ENCODE measurements around the gene ZC2HC1C. TPM values are rescaled to one million over a fixed set of nuclear protein-coding genes. Genes with fewer than 3 reads are reported as not detected.

ZC2HC1C gene
- total and polyA plus RNA-seq, 10 of the 15 experiments (the other 5 are each of a cell fraction or from before 2014, with no cell fraction given) = 0.92 to 3.7 (median 1.6) TPM

DNA sequence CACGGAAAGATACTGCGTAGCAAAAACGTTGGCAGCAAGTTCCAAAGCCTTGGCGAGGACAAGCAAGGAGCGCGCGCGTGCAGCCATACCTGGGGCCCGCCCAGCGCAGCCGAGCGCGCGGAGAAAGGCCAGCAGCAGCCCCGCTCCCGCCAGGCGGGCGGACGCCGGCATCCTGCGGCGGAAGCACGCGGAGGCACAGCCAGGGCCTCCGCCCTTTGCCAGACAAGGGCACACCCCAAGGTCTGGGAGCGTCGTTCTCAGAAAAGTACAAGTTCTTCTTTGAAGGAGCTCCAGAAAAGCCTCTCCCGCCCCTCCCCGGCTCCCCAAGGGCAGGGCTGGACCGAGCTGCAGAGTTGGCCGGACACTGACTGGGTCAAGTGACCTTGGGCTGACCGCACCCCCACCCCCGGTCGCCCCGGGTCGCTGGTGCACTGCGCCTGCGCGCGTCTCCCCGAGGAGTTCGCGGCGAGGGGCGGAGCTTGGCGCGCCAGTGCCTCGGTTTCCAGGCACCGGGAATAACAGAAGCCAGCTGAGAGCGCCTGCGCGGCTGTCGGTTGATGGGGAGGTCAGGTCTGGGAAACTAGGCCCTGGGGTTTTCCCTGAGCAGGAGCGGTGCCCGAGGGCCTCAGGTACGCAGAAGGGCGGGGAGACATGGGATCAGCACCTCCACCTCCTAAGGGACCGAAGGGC, at the start of gene ZC2HC1C (continued):
- TF ChIP-seq, protein P1, sequence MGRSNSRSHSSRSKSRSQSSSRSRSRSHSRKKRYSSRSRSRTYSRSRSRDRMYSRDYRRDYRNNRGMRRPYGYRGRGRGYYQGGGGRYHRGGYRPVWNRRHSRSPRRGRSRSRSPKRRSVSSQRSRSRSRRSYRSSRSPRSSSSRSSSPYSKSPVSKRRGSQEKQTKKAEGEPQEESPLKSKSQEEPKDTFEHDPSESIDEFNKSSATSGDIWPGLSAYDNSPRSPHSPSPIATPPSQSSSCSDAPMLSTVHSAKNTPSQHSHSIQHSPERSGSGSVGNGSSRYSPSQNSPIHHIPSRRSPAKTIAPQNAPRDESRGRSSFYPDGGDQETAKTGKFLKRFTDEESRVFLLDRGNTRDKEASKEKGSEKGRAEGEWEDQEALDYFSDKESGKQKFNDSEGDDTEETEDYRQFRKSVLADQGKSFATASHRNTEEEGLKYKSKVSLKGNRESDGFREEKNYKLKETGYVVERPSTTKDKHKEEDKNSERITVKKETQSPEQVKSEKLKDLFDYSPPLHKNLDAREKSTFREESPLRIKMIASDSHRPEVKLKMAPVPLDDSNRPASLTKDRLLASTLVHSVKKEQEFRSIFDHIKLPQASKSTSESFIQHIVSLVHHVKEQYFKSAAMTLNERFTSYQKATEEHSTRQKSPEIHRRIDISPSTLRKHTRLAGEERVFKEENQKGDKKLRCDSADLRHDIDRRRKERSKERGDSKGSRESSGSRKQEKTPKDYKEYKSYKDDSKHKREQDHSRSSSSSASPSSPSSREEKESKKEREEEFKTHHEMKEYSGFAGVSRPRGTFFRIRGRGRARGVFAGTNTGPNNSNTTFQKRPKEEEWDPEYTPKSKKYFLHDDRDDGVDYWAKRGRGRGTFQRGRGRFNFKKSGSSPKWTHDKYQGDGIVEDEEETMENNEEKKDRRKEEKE (IDR thresholded peaks at IDR 0.05) = no peak
- TF ChIP-seq ZNF274 (IDR thresholded peaks at IDR 0.05; ENCODE audit: insufficient read depth, insufficient read length) (no peak), BHLHE40 (IDR thresholded peaks at IDR 0.05; ENCODE audit: borderline replicate concordance in 1 of 2, low read depth in 2 of 2, low read length in 1 of 2) (peak in 1 of 2 experiments; percentile 67; a peak in 2 of 4 replicates), BCL11A (IDR thresholded peaks at IDR 0.05; ENCODE audit: low read depth, low read length) (0 out of 2 replicates have a peak, but pooled peaks have one; percentile 35), NR2F1 (conservative IDR thresholded peaks at IDR 0.05) (peak; percentile 97), POLR2AphosphoS2 (IDR thresholded peaks at IDR 0.05; ENCODE audit: low read depth, low read length) (no peak), TAF1 (IDR thresholded peaks at IDR 0.05; ENCODE audit: borderline replicate concordance, low read depth, low read length) (peak; percentile 24; the same call in 1 of the 2 replicates), NRF1 (conservative IDR thresholded peaks at IDR 0.05; ENCODE audit: low read depth, low read length) (peak; percentile 77), RFX5 (IDR thresholded peaks at IDR 0.05; ENCODE audit: low read depth, low read length) (no peak), TBL1XR1 (IDR thresholded peaks at IDR 0.05; ENCODE audit: low read depth, low read length) (0 out of 2 replicates have a peak, but pooled peaks have one; percentile 26), LARP7 (IDR thresholded peaks at IDR 0.05) (0 out of 2 replicates have a peak, but pooled peaks have one; percentile 21), IKZF1 (conservative IDR thresholded peaks at IDR 0.05) (peak; percentile 73), SMC3 (IDR thresholded peaks at IDR 0.05; ENCODE audit: borderline replicate concordance, low read length) (no peak), GATAD2B (conservative IDR thresholded peaks at IDR 0.05; ENCODE audit: low read depth) (peak; percentile 53; the same call in 1 of the 2 replicates), NR2C1 (IDR thresholded peaks at IDR 0.05) (peak; percentile 78), EZH2 (IDR thresholded peaks at IDR 0.05; ENCODE audit: borderline replicate concordance, control insufficient read depth, low read depth, low read length) (no peak), IKZF2 (IDR thresholded peaks at IDR 0.05) (peak; percentile 29 to 45; a peak in 2 of 4 replicates)
- TF ChIP-seq, protein P2, sequence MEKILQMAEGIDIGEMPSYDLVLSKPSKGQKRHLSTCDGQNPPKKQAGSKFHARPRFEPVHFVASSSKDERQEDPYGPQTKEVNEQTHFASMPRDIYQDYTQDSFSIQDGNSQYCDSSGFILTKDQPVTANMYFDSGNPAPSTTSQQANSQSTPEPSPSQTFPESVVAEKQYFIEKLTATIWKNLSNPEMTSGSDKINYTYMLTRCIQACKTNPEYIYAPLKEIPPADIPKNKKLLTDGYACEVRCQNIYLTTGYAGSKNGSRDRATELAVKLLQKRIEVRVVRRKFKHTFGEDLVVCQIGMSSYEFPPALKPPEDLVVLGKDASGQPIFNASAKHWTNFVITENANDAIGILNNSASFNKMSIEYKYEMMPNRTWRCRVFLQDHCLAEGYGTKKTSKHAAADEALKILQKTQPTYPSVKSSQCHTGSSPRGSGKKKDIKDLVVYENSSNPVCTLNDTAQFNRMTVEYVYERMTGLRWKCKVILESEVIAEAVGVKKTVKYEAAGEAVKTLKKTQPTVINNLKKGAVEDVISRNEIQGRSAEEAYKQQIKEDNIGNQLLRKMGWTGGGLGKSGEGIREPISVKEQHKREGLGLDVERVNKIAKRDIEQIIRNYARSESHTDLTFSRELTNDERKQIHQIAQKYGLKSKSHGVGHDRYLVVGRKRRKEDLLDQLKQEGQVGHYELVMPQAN (conservative IDR thresholded peaks at IDR 0.05) = peak; percentile 53; the same call in 1 of the 2 replicates
- TF ChIP-seq, protein P3, sequence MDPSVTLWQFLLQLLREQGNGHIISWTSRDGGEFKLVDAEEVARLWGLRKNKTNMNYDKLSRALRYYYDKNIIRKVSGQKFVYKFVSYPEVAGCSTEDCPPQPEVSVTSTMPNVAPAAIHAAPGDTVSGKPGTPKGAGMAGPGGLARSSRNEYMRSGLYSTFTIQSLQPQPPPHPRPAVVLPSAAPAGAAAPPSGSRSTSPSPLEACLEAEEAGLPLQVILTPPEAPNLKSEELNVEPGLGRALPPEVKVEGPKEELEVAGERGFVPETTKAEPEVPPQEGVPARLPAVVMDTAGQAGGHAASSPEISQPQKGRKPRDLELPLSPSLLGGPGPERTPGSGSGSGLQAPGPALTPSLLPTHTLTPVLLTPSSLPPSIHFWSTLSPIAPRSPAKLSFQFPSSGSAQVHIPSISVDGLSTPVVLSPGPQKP (IDR thresholded peaks at IDR 0.05; ENCODE audit: low read depth, low read length) = no peak
- TF ChIP-seq, protein P4, sequence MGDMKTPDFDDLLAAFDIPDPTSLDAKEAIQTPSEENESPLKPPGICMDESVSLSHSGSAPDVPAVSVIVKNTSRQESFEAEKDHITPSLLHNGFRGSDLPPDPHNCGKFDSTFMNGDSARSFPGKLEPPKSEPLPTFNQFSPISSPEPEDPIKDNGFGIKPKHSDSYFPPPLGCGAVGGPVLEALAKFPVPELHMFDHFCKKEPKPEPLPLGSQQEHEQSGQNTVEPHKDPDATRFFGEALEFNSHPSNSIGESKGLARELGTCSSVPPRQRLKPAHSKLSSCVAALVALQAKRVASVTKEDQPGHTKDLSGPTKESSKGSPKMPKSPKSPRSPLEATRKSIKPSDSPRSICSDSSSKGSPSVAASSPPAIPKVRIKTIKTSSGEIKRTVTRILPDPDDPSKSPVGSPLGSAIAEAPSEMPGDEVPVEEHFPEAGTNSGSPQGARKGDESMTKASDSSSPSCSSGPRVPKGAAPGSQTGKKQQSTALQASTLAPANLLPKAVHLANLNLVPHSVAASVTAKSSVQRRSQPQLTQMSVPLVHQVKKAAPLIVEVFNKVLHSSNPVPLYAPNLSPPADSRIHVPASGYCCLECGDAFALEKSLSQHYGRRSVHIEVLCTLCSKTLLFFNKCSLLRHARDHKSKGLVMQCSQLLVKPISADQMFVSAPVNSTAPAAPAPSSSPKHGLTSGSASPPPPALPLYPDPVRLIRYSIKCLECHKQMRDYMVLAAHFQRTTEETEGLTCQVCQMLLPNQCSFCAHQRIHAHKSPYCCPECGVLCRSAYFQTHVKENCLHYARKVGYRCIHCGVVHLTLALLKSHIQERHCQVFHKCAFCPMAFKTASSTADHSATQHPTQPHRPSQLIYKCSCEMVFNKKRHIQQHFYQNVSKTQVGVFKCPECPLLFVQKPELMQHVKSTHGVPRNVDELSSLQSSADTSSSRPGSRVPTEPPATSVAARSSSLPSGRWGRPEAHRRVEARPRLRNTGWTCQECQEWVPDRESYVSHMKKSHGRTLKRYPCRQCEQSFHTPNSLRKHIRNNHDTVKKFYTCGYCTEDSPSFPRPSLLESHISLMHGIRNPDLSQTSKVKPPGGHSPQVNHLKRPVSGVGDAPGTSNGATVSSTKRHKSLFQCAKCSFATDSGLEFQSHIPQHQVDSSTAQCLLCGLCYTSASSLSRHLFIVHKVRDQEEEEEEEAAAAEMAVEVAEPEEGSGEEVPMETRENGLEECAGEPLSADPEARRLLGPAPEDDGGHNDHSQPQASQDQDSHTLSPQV (IDR thresholded peaks at IDR 0.05) = no peak

All from GM12878 (cell line).